H1 (cell line): ENCODE measurements around the gene CHMP4B.

Source experiments
- CHD1 ChIP-seq: IDR thresholded peaks from 2 replicates; pipeline ENCODE4 v1.6.1; 2012; ENCODE audit warnings: low read depth, low read length, improper control_type of control experiment
- POLR2A ChIP-seq, 2 experiments: IDR thresholded peaks; 1 replicate in 1 of 2; 2 replicates in 1 of 2; pipeline ENCODE4 v1.6.1; 2011; ENCODE audit warnings: low read depth in 2 of 2, low read length in 2 of 2, mild to moderate bottlenecking in 2 of 2; ENCODE audit errors: control extremely low read depth in 1 of 2
- POLR2AphosphoS5 ChIP-seq: IDR thresholded peaks from 2 replicates; pipeline ENCODE4 v1.6.1; 2011; ENCODE audit warnings: low read depth, low read length
- TAF1 ChIP-seq: IDR thresholded peaks from 2 replicates; pipeline ENCODE4 v1.6.1; 2011; ENCODE audit warnings: mild to moderate bottlenecking, low read depth, low read length
- ZNF274 ChIP-seq: IDR thresholded peaks from 2 replicates; pipeline ENCODE4 v1.7.0; 2012; ENCODE audit warnings: low read length, borderline replicate concordance; ENCODE audit errors: extremely low read depth
- TF ChIP-seq, protein P1 (sequence below), 3 experiments: IDR thresholded peaks; 1 replicate in 2 of 3; 2 replicates in 1 of 3; pipeline versions ENCODE4 v1.5.1 to v1.6.1; 2011; ENCODE audit warnings: low read length in 3 of 3, mild to moderate bottlenecking in 3 of 3, inconsistent platforms in 2 of 3, low read depth in 1 of 3, moderate library complexity in 1 of 3; ENCODE audit not compliant: insufficient read depth in 1 of 3; ENCODE audit errors: control extremely low read depth in 1 of 3
- TF ChIP-seq, protein P2 (sequence below): IDR thresholded peaks from 2 replicates; pipeline ENCODE4 v1.6.1; 2012; ENCODE audit warnings: low read length, inconsistent platforms

DNA sequence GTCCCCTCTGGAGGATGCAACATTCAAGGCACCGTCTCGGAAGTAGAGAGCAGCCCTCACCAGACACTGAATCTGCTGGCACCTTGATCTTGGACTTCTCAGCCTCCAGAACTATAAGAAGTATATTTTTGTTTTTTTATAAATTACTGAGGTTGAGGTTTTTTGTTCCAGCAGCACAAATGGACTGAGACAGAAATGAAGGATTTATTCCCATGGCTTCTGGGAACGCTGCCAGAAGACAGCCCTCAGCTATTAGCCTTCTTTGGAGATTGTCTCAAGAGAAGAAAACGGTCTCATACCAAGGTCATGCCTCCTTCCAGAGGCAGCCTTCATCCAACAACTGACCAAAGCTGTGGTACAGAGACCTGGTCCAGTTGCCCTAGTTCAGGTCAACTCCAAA is 85.4 kb downstream of the CHMP4B start:
- TF ChIP-seq CHD1 (no peak), TAF1 (no peak), POLR2A (IDR thresholded peaks at IDR 0.05; ENCODE audit: control extremely low read depth in 1 of 2, low read depth in 2 of 2, low read length in 2 of 2) (no peak), POLR2AphosphoS5 (no peak), ZNF274 (no peak)
- TF ChIP-seq, protein P1, sequence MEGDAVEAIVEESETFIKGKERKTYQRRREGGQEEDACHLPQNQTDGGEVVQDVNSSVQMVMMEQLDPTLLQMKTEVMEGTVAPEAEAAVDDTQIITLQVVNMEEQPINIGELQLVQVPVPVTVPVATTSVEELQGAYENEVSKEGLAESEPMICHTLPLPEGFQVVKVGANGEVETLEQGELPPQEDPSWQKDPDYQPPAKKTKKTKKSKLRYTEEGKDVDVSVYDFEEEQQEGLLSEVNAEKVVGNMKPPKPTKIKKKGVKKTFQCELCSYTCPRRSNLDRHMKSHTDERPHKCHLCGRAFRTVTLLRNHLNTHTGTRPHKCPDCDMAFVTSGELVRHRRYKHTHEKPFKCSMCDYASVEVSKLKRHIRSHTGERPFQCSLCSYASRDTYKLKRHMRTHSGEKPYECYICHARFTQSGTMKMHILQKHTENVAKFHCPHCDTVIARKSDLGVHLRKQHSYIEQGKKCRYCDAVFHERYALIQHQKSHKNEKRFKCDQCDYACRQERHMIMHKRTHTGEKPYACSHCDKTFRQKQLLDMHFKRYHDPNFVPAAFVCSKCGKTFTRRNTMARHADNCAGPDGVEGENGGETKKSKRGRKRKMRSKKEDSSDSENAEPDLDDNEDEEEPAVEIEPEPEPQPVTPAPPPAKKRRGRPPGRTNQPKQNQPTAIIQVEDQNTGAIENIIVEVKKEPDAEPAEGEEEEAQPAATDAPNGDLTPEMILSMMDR (IDR thresholded peaks at IDR 0.05; ENCODE audit: control extremely low read depth in 1 of 3, insufficient read depth in 1 of 3, low read depth in 1 of 3, low read length in 3 of 3), result no peak
- TF ChIP-seq, protein P2, sequence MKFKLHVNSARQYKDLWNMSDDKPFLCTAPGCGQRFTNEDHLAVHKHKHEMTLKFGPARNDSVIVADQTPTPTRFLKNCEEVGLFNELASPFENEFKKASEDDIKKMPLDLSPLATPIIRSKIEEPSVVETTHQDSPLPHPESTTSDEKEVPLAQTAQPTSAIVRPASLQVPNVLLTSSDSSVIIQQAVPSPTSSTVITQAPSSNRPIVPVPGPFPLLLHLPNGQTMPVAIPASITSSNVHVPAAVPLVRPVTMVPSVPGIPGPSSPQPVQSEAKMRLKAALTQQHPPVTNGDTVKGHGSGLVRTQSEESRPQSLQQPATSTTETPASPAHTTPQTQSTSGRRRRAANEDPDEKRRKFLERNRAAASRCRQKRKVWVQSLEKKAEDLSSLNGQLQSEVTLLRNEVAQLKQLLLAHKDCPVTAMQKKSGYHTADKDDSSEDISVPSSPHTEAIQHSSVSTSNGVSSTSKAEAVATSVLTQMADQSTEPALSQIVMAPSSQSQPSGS, result no peak
